ENCODE data around the gene PLCH1.

- no peak for TF ChIP-seq CTCF (IDR thresholded peaks at IDR 0.05)
- no peak for TF ChIP-seq POLR2A (IDR thresholded peaks at IDR 0.05)
Measured at GRCh38 chr3:155611456-155611855, 133.4 kb downstream of the PLCH1 start.

Data from right lobe of liver (tissue), 4 donors.